ENCODE data around the gene AGBL2.
"Not testable (repeated sequence)": the region's sequence is repeated elsewhere in the genome, so short reads cannot be mapped to it uniquely, and the experiment has no call there.

The AGBL2 gene, protein sequence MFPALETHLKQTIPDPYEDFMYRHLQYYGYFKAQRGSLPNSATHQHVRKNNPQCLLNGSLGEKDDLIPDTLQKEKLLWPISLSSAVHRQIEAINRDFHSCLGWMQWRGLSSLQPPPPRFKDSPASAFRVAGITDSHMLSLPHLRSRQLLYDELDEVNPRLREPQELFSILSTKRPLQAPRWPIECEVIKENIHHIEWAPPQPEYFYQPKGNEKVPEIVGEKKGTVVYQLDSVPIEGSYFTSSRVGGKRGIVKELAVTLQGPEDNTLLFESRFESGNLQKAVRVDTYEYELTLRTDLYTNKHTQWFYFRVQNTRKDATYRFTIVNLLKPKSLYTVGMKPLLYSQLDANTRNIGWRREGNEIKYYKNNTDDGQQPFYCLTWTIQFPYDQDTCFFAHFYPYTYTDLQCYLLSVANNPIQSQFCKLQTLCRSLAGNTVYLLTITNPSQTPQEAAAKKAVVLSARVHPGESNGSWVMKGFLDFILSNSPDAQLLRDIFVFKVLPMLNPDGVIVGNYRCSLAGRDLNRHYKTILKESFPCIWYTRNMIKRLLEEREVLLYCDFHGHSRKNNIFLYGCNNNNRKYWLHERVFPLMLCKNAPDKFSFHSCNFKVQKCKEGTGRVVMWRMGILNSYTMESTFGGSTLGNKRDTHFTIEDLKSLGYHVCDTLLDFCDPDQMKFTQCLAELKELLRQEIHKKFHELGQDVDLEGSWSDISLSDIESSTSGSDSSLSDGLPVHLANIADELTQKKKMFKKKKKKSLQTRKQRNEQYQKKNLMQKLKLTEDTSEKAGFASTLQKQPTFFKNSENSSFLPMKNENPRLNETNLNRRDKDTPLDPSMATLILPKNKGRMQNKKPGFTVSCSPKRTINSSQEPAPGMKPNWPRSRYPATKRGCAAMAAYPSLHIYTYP

DNA sequence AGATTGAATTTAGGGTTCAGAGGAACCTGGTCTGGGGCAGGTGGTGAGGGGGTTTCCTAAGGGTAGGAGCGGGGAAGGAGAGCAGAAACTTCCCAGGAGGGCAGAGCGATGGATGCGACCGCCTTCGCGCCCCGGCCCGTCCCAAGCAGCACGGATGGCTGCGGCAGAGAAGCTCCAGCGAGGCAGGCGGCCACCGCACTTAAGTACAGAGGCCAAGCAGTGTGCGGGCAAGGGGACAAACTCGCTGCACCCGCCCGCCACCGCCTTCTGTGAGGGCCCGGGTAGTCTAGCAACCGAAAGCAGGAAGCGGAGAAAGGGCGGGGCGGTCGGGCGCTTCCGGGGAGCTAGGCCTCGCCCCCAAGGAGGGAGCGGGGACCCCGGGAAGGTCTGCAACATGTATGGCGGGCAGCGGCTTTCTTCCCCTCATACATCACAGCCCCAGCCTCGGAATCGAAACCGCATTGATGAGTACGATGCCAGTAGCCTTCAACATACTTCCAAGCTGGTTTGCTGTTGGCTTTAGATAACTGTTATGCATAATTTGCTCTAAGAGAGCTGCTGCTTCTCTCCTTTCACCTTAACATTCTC lies at the start of gene AGBL2:
TSS of gene AGBL2 (minus strand) at position 288 of the 588 bp plus-strand sequence. CDS start 719 bp downstream, outside the sequence.
- DNase-seq: peak; percentile 78

DNA sequence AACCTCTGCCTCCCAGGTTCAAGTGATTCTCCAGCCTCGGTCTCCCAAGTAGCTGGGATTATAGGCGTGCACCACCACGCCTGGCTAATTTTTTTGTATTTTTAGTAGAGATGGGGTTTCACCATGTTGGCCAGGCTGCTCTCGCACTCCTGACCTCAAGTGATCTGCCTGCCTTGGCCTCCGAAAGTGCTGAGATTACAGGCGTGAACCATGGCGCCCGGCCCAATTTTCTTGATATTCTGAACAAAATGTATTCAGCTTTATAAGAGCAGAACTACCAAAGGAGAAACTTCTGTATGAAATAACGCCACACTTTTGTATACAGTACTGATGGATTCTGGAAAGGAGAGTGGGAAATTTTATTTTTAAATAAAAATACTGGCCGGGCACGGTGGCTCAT lies 44.1 kb upstream of the AGBL2 start:
- DNase-seq: not testable (repeated sequence)

DNA sequence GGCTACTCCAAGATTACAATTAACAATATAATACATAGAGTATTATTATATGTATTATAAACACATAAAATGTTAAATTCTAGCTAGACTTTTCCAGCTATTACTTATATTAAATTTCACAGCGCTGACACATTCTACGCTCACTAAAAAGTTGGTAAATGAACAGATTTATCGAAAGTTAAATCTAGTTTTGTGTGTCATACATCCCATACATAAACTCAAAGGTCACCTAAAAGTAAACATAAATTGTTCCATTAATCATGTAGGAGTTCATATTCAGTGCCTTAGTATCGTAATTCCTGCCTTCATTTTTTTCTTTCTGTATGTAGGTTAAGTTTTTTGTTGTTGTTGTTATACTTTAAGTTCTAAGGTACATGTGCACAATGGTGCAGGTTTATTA lies 41.0 kb upstream of the AGBL2 start:
- DNase-seq: no peak

DNA sequence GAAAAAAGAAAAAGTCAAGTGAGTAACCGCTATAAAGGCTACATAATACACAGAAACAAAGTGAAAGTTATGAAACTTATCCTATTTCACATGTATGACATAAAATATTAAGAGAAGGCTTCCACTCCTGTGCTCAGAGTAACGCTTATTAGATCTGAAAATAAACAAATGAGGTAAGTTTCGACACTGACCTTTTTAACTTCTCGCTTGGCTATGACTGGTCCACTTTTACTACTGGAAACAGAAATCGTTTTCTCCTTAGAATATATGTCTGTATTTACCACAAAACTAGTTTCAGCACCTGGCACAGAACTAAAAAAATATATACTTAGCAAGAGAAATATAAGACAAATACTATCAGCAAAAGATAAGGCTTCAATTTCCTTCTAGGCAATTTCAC lies 35.6 kb upstream of the AGBL2 start:
- no peak for DNase-seq

DNA sequence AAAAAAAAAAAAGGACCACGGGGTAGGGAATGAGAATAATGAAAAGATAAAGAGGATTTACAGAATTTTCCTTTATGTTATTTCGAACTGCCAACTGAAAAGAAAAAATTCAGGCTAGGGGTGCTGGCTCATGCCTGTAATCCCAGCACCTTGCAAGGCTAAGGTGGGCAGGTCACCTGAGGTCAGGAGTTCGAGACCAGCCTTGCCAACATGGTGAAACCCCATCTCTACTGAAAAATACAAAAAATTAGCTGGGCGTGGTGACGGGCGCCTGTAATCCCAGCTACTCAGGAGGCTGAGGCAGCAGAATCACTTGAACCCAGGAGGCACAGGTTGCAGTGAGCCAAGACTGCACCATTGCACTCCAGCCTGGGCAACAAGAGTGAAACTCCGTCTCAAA lies 27.3 kb upstream of the AGBL2 start:
- DNase-seq: not testable (repeated sequence)

DNA sequence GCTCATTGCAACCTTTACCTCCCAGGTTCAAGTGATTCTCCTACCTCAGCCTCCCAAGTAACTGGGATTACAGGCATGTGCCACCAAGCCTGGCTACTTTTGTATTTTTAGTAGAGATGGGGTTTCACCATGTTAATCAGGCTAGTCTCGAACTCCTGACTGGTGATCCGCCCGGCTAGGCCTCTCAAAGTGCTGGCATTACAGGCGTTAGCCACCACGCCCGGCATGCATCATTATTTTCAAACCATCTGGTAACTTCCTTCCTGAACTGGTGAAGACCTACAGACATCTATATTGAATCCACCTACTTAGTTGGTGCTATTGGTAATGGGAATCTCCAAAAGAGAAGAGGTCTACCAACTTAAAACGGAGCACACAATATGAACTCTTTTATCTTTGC lies 22.6 kb upstream of the AGBL2 start:
- not testable (repeated sequence) for DNase-seq

DNA sequence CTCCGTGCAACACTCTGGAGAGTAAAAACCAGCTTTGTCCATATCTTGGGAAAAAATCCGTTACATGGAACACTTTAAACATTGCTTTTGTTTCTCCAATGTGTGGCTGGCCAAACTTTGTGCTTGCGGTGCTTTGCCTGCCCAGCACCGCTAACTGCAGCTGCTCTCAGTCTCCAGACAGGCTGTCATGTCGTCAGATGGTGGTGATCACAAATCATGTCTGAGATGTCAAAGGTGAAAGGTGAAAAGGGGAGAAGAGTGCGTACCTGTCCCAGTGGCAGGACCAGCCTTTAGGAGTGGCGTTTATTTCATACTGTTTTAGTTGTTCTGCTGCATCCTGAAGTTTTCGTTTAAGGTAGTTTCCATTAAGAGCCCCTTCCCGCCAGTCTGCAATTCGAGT lies 17.1 kb upstream of the AGBL2 start:
- no peak for DNase-seq

DNA sequence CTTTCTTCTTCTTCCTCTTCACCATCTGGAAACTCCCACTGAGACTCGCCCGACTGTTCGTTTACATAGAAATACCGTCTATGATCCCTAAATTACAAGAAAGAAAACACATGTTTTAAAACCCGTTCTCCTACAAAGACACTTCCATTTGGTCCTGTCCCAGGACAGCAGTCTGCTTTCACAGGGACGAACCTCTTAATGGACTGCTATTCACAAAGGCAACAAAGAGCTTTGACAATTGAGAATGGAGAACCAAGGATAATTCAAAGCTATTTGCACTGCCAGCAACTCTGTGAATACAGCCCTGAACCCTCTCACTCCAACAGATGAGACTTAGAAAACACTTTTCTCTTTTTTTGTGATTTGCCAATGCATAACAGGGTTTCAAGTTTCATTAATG lies 16.3 kb upstream of the AGBL2 start:
- no peak for DNase-seq

DNA sequence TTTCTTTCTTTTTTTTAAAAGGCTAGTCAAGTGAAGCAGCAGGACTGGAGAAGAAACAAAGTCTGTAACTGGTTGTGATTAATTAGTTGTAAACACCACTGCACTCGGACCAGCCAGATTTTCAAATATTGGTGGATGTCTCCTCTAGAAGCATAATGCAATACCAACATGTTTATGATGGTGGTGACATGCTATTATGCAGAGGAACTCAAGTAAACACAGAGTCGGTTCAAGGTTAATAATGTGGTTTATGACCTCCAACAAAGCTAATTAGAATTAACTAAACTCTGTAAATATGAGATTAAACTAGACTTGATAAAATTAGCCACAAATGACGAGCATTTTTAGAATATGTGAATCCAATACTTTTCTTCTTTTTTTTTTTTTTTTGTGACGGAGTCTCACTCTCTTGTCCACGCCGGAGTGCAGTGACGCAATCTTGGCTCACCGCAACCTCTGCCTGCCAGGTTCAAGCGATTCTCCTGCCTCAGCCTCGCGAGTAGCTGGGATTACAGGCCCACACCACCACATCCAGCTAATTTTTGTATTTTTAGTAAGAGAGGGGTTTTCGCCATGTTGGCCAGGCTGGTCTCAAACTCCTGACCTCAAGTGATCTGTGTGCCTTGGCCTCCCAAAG lies 11.8 kb upstream of the AGBL2 start:
- no peak for DNase-seq

DNA sequence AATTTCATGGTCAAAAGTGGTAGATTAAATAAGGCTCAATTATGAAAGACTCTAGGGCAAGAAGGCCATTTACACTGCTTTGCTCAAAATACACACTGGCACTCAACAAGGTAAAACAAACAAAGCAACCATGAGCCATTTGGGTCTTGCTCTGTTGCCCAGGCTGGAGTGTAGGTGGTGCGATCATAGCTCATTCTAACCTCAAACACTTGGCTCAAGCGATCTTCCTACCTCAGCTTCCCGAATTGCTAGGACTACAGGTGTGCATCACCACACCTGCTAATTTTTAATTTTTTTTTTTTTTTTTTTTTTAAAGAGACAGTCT lies 10.9 kb upstream of the AGBL2 start:
- no peak for DNase-seq

DNA sequence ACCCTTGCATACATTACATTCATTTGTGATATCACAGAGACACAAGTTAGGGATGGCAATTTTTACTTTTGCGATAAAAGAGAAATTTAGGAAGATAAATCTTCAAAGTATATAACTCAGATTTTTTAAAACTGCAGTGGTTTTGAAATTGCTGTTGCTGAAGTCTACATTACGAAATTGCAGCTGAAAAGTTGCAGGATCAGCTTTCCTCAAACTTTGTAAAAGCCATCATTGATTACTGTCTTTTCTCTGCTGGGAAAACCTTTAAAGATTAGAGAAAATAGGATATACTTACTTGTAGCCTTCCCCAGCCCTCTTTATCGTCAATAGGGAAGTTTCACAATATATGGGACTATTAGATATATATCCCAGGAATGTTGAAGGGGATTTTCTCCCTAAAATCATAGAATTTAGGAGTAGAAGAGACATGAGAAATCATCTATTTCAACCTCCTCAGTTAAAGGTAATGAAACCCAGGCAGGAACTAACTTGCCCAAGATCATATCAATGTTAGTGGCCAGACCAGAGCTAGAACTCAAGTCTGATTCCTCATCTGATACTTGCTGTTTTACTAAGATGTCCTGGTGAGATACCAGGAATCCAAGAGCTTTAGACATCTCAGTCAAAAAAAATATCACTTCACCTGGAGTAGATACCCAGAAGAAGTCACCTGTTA lies 10.4 kb upstream of the AGBL2 start:
- DNase-seq: no peak

DNA sequence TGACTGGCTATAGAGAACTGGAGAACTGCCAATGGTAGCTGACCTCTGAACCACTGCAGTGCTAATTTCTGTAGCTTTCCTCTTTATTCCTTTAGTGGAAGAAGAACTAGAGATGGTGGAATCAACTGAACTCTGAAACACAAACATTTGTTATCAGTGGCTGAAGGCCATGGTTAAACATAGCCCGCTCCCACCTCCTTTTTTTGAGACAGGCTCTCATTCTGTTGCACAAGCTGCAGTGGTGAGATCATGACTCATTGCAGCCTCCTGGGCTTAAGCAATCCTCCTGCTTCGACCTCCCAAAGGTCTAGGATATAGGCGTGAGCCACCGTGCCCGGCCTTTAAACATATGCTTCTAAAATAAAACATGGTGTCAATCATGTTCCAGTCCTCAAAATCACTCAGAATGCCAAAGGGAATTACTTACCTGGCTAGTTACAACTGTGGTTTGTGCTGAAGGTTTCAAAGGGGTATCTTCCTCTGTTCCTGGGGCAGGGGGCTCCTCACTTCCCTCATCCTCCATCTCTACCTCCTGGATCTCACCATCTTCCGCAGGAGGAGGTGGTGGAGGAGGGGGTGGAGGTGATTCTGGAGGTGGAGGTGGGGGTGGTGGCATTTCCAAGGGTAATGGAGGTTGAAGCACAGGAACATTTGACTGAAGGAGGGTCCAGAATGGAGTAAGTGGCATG lies 9.0 kb upstream of the AGBL2 start:
- DNase-seq: no peak

DNA sequence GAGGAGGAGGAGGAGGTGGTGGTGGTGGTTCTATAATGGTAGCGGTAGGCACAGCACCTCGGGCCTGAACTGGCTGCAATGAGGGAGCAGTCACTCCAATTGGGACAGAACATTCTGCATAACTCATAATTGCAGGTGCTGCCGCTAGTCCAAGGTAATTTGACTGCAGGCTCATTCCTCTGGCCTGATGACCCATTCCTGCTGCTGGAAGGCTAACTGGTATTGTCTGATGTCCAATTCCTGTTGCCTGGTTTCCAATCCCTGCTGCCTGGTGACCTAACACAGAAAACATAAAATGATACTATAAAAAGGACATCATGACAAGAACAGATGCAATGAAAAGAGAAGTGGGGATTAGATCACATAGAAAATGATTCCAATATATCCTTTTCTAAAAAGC lies 7.9 kb upstream of the AGBL2 start:
- no peak for DNase-seq

DNA sequence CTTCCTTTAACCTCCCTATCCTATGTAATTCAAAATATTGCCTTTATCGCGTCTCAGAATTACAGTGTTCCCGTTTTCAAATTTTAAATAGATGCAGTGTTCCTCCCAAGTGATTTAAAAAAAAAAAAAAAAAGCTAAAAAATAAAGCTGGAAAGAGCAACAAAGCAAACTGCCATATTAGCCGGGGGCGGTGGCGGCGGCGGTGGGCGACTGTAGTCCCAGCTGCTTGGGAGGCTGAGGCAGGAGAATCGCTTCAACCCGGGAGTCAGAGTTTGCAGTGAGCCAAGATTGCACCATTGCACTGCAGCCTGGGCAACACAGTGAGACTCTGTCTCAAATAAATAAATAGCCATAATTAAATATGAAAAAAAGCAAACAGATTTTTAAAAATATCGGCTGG lies 5.5 kb upstream of the AGBL2 start:
- DNase-seq: no peak

DNA sequence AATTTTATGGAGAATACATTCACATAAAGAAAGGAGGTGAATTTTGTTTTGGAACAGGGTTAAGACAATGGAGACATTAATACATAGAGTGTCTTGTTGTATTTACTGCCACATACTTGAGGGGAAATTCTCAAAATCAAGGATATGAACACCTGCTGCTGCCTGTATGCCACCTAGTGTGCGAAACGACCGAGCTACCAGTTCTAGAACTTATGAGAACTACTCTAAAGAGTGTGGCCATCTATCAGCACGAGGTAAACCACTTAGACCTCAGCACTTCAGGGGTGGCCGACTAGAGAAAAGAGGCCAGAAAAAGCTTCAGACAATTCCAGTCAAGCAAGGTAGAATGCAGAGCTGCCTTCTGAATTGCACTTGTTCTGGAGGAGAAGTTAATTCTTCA lies 1.5 kb upstream of the AGBL2 start:
- DNase-seq: no peak

DNA sequence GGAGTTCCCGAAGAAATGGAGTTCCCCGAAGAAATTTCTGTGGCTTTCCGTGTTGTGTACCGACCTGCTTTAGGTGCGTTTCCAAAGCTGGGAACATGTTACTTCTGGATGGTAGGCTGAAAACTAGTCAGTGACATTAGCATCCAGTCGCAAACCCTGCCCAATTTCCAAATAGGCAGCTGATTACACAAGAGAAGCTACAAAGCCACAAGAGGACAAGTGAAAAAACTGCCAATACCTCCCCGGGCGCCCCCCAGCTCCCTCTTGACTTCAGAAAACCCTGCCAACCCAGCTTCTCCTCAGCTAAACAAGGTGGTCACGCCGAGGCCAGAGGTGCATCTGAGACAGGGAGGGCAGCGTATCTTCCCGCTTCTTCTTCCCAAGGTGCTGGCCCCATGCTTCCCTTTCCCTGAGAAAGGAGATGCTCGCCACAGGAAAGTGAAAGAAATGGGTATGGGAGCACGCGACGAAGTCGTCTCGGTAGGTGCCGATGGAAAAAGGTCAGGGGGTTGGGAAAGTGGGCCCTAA lies 551 bp downstream of the AGBL2 start:
- peak; percentile 49 for DNase-seq

DNA sequence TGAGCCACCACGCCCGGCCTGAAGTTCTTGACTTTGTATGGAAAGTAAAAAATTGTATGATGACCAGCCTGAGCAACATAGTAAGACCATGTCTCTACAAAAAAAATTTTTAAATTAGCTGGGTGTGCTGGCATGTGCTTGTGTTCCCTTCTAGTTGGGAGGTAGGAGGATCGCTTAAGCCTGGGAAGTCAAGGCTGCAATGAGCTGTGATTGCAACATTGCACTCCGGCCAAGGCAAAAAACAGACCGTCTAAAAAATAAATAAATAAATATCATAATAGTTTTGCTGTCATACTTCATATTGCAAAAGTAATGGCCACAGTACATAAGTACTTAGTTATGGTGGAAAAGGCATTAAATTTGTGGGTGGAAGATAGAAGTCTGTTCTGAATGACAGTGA lies 3.4 kb downstream of the AGBL2 start:
- no peak for DNase-seq

DNA sequence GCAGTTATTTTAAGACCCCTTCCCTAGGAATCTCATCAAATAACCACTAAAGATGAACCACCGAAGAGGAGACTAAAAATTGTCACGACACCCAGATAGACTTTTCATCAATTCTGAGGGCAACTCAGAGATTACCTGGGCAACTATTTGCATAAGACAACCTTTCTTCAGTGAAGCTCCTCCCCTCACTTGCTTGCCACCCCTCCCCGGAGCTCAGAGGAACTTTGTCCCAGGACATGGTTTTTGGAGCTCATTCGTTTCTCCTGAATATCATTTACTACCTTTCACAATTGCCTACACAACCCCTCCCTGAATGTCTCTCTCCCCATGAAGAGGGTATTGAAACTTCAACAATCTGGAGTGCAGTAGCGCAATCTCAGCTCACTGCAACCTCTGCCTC lies 3.9 kb downstream of the AGBL2 start:
- DNase-seq: no peak

DNA sequence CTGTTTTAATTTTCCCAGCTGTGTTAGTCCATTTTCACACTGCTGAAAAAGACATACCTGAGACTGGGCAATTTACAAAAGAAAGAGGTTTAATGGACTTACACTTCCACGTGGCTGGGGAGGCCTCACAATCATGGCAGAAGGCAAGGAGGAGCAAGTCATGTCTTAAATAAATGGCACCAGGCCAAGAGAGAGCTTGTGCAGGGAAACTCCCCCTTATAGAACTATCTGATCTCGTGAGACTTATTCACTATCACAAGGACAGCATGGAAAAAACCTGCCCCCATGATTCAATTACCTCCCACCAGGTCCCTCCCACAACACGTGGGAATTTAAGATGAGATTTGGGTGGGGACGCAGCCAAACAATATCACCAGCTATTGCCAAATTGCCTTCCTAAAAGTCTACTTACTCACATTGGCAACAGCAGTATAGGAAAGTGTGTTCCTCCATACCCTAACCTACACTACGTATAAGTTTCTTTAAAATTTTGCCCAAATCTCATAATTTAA lies 7.8 kb downstream of the AGBL2 start:
- not testable (repeated sequence) for DNase-seq

DNA sequence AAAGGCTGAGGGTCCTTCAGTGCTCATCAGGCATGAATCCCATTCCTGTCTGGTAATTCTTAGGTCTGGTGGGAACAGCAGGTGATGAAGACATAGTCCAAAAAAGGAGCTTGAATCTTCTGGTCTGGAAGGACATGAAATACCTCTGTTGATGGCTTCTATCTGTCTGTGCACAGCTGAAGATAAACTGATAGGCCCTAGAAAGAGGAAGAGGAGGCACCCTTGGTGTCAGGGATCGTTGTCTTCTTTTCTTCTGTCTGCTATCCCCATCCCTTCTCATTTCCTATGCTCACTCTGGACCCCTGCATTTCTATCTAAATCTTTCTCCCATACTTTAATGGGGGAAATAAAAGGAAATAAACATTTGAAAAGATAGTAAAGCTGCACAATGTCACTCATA lies 9.4 kb downstream of the AGBL2 start:
- DNase-seq: no peak

DNA sequence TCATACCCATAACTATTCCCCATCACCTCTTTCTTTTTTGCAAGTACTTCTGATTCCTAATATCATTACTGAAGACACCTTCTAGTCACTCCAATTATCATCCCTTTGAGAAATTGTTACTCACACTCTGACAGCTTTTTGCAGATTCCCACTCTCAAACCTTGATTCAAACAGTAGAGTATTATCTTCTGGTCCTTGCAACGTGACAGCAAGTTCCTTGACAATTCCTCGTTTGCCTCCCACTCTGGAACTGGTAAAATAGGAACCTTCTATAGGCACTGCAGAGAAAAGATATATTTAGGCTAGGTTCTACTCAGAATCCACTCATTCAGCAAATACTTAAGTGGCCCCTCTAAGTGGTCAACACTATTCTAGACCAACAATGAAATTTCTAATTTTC lies 23.2 kb downstream of the AGBL2 start:
- DNase-seq: no peak

DNA sequence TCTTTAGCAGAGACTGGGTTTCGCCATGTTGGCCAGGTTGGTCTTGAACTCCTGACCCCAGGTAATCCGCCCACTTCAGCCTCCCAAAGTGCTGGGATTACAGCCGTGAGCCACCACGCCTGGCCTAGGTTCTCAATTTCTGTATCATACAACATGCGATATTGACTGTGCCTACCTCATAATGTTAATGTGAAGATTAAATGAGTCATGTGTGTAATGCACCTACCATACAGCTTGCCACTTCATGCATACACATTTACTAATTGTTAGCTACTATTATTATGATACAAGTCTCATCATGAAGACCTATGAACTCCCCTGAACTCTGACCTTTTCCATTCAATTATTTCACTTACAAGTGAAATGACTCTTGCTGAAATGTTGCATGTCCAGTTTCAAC lies 25.7 kb downstream of the AGBL2 start:
- no peak for DNase-seq

Measured in NCI-H1092 treated with DMSO at 0.1 percent for 48 hours (cell line).